ENCODE results near the gene ATF1.
"Not testable (repeated sequence)": the region's sequence is repeated elsewhere in the genome, so short reads cannot be mapped to it uniquely, and the experiment has no call there.

DNA sequence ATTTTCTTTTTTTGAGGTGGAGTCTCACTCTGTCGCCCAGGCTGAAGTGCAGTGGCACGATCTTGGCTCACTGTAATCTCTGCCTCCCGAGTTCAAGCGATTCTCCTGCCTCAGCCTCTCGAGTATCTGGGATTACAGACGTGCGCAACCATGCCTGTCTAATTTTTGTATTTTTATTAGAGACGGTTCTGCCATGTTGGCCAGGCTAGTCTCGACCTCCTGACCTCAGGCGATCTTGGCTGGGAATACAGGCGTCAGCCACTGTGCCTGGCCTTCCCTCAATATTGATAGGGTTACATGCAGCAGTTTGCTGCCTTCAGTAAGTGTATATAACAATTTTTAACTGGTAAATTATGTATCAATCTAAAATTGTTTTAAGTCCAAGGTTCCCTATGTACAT lies 59.8 kb downstream of the ATF1 start:
- TF ChIP-seq, protein P1, sequence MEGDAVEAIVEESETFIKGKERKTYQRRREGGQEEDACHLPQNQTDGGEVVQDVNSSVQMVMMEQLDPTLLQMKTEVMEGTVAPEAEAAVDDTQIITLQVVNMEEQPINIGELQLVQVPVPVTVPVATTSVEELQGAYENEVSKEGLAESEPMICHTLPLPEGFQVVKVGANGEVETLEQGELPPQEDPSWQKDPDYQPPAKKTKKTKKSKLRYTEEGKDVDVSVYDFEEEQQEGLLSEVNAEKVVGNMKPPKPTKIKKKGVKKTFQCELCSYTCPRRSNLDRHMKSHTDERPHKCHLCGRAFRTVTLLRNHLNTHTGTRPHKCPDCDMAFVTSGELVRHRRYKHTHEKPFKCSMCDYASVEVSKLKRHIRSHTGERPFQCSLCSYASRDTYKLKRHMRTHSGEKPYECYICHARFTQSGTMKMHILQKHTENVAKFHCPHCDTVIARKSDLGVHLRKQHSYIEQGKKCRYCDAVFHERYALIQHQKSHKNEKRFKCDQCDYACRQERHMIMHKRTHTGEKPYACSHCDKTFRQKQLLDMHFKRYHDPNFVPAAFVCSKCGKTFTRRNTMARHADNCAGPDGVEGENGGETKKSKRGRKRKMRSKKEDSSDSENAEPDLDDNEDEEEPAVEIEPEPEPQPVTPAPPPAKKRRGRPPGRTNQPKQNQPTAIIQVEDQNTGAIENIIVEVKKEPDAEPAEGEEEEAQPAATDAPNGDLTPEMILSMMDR (IDR thresholded peaks at IDR 0.05; ENCODE audit: low read depth, low read length, poor library complexity, severe bottlenecking) = not testable (repeated sequence)
- not testable (repeated sequence) for TF ChIP-seq EZH2phosphoT487 (IDR thresholded peaks at IDR 0.05; ENCODE audit: borderline replicate concordance, low read length)

Measured in DOHH2 (cell line).